CD4-positive, alpha-beta T cell treated with Interleukin-6 for 4 hours (primary cell): Measurements from ENCODE around the gene ABCF2.
A peak's percentile ranks its signal among the peaks of the same experiment; 100 is the strongest.

Experiments
- DNase-seq: peaks from one replicate; pipeline ENCODE4 v3.0.0-alpha.2; 2020; ENCODE audit warnings: mixed read lengths

The ABCF2 gene

DNA sequence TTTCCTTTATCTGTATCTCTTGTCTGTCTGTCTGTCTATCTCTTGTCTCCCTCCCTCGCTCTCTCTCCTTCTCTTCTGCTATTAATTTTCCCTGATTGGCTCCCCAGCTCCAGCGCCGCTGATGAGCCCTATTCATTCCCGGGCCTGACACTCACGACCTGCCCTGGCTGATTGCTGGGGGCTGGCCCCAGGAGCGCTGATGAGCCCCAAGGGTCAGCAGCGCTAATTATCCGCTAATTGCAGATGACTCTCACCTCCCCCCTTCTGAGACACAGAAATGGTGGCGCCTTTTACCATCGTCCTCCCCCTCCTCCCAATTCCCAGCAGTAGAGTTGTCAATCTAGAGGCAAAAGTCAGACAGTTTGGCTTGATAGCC lies 58.2 kb downstream of the ABCF2 start:
- DNase-seq = no peak

DNA sequence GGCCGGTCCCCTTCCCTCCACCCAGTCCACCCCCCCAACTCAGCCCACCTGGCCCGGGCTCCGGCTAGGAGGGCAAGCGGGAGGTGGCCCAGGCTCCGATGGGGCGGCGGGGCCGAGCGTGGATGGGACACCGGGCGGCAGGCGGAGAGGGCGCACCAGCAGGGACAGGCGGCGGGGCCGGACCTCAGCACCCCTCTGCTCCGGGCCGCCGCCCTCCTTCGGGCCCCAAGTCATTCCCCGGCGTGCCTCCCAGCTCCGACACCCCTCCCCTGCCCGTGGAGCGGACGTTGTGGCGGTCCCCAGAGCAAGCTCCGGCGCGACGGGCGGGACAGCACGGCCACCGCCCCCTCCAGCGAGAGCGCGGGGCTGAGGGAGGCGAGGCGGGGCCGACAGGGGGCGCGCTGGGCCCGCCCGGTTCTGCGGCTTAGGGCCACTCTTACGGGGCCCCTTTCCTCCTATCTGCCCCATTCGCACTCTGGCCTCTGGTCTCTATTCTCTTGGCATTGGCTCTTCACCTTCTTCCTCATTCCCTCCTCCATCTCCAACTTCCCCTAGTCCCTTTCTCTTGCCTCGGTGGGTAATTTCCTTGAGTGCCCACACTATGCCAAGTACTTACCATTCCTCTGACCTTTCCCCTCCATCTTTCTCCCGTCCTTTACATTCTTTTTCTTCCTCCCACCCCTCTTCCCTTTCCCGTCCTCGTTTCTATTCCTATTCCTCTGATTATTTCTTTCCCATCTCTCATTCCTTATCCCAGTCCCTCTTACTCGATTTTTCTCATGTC lies 58.8 kb downstream of the ABCF2 start:
- peak; percentile 67 for DNase-seq

DNA sequence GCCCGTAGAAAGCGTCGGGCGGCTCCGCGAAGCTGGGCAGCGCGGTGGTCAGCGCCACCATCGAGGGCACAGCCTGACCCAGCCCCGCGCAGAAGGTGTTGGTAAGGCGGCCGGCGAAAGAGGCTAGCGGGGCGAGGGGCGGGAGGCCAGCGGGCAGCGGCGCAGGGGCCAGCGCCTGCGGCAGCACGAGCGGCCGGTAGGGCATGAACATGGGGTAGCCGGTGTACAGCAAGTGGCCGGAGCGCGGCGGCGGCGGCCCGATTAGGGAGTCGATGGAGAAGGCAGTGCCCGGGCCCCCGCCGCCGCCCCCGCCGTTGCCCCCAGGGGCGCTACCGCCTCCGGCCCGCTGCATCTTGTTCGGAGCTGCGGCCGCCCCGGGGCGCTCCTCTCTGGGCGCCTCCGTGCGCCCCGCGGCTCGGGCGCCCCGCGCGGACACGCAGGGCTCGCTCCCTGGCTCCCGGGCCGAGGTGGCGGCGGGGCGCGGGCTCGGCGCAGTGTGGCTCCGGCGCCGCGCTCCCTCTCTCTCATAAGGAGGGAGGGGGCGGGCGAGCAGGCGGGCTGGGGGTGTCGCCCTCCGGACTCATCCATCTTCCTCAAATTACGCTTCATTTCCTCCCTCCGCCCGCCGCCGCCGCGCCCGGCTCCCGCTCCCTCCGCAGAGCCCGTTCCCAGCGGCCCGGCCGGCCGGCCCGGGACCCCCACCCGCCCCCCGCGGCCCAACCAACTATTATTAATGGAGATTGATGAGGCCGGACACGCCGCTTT lies 59.6 kb downstream of the ABCF2 start, which contains the start of gene GBX1:
Gene GBX1 (minus strand): TSS at position 498 of the 765 bp plus-strand sequence. CDS start 146 bp downstream, at position 352.
- DNase-seq = peak; percentile 22

DNA sequence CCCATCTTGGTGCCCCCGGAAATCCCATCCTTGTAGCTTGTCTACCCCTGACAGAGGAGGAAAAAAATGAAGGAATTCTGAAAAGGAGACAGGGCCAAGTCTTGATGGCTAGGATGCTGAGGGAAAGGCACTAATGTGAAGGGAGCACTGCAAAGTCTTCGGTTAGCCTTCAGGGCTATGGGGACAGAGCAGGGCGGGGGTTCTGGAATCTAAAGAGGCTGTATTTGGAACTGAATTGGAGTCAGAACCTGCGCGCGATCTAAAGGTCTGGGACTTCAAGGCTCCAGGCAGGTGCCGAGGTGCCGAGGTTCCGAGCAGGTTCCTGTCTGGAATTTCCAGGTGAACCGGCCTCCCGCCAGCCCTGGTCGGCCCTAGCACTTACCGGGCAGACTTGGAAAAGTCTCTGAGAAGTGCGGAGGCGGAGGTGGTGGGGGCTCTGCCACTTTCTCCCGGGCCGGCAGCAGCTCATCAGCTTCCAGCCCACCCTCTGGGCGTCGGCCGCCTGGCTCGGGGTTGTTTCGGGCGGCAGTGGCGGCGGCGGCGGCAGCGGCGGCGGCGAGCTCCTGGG lies 60.3 kb downstream of the ABCF2 start:
- no peak for DNase-seq
